SK-N-SH (cell line): ENCODE results near the gene RAB22A. TPM values are rescaled to one million over a fixed set of nuclear protein-coding genes. Genes with fewer than 3 reads are reported as not detected.

ENCODE experiments used
- CTCF ChIA-PET: fragments of 300-600, 350-600 bp; formaldehyde crosslinking; extraction: SDS; loops from one replicate; lab custom pipeline; 2021; lab: Yijun Ruan, JAX
- POLR2A ChIA-PET: fragments of 350-600 bp; sonication (Branson Sonifier 250); formaldehyde crosslinking; extraction: SDS; loops from one replicate; lab custom pipeline; 2020; ENCODE audit warnings: antibody characterized with exemption, inconsistent platforms; lab: Yijun Ruan, JAX
- DNase-seq: peaks from one replicate; pipeline ENCODE4 v3.0.0; 2012
- H2AFZ ChIP-seq: fragments of 200-600 bp; sonication (generic); 2 replicates; pipeline ENCODE4 v1.8.1; 2016; ENCODE audit warnings: antibody characterized with exemption, mild to moderate bottlenecking, low read depth
- H3F3A ChIP-seq: fragments of 200-600 bp; sonication (generic); replicated peaks from 2 replicates; pipeline ENCODE3; 2016; ENCODE audit warnings: antibody characterized with exemption, mild to moderate bottlenecking; ENCODE audit not compliant: insufficient read depth
- H3K27ac ChIP-seq, 2 experiments: fragments of 200-500 bp in 1 of 2; fragments of 200-600 bp in 1 of 2; sonication (Bioruptor generic) in 1 of 2; sonication (generic), shearing (Covaris generic) in 1 of 2; 2 replicates each; pipeline versions ENCODE4 v1.5.1 to v1.6.1; 2014 to 2016; ENCODE audit warnings: low read depth in 2 of 2, inconsistent platforms in 1 of 2, low read length in 1 of 2, mild to moderate bottlenecking in 1 of 2, mixed read lengths in 1 of 2
- H3K27me3 ChIP-seq: fragments of 200-600 bp; sonication (generic), shearing (Covaris generic); 2 replicates; pipeline ENCODE4 v1.6.1; 2016; ENCODE audit warnings: mixed run types; ENCODE audit not compliant: insufficient read depth
- H3K36me3 ChIP-seq, 2 experiments: fragments of 200-500 bp in 1 of 2; fragments of 200-600 bp in 1 of 2; sonication (Bioruptor generic) in 1 of 2; sonication (generic) in 1 of 2; replicated peaks in 1 of 2; 2 replicates each; pipeline versions ENCODE3 to v1.5.1; 2014 to 2016; ENCODE audit warnings: low read length in 1 of 2, mild to moderate bottlenecking in 1 of 2; ENCODE audit not compliant: insufficient read depth in 2 of 2, control insufficient read depth in 1 of 2
- H3K4me1 ChIP-seq, 2 experiments: fragments of 200-500 bp in 1 of 2; fragments of 200-600 bp in 1 of 2; sonication (Bioruptor generic) in 1 of 2; sonication (generic), shearing (Covaris generic) in 1 of 2; 2 replicates each; pipeline versions ENCODE4 v1.5.1 to v1.6.1; 2014 to 2016; ENCODE audit warnings: low read depth in 1 of 2, low read length in 1 of 2, mixed run types in 1 of 2; ENCODE audit not compliant: insufficient read depth in 2 of 2, control insufficient read depth in 1 of 2
- H3K4me2 ChIP-seq: fragments of 200-600 bp; sonication (generic), shearing (Covaris generic); 2 replicates; pipeline ENCODE4 v1.6.1; 2017; ENCODE audit warnings: mixed run types
- H3K4me3 ChIP-seq, 2 experiments: fragments of 200-500 bp in 1 of 2; fragments of 200-600 bp in 1 of 2; sonication (Bioruptor generic) in 1 of 2; sonication (generic), shearing (Covaris generic) in 1 of 2; 2 replicates each; pipeline versions ENCODE4 v1.5.1 to v1.8.1; 2014 to 2016; ENCODE audit warnings: low read depth in 2 of 2, inconsistent platforms in 1 of 2, low read length in 1 of 2, mild to moderate bottlenecking in 1 of 2, mixed read lengths in 1 of 2, moderate library complexity in 1 of 2
- H3K79me2 ChIP-seq: fragments of 200-600 bp; sonication (generic); 2 replicates; pipeline ENCODE4 v1.8.1; 2017; ENCODE audit warnings: mild to moderate bottlenecking; ENCODE audit not compliant: insufficient read depth
- H3K9ac ChIP-seq: fragments of 200-600 bp; sonication (generic); 2 replicates; pipeline ENCODE4 v1.6.1; 2017; ENCODE audit warnings: mixed run types
- H3K9me2 ChIP-seq: fragments of 200-600 bp; sonication (generic); 2 replicates; pipeline ENCODE4 v1.6.1; 2017; ENCODE audit warnings: mixed run types
- H3K9me3 ChIP-seq: fragments of 200-600 bp; sonication (generic); 2 replicates; pipeline ENCODE4 v1.6.1; 2017; ENCODE audit warnings: mixed run types, mild to moderate bottlenecking, moderate library complexity
- H4K20me1 ChIP-seq: fragments of 200-600 bp; sonication (generic); 2 replicates; pipeline ENCODE4 v1.6.1; 2017; ENCODE audit warnings: mild to moderate bottlenecking, mixed run types; ENCODE audit not compliant: insufficient read depth
- CHD2 ChIP-seq: fragments of 150-350 bp; IDR thresholded peaks from 2 replicates; pipeline ENCODE4 v1.6.1; 2018; ENCODE audit warnings: low read length; ENCODE audit not compliant: partially characterized antibody
- CTCF ChIP-seq: fragments of 200-600 bp; sonication (generic); IDR thresholded peaks from 2 replicates; pipeline ENCODE4 v1.6.1; 2017; ENCODE audit warnings: antibody characterized with exemption, mild to moderate bottlenecking, moderate library complexity
- EP300 ChIP-seq, 2 experiments: IDR thresholded peaks; 2 replicates each; pipeline versions ENCODE4 v1.4.0 to v1.6.1; 2012; ENCODE audit warnings: borderline replicate concordance in 1 of 2, low read depth in 1 of 2, low read length in 1 of 2
- EZH2phosphoT487 ChIP-seq: fragments of 200-600 bp; sonication (generic); IDR thresholded peaks from 2 replicates; pipeline ENCODE4 v1.6.1; 2017; ENCODE audit warnings: low read depth, mixed run types, mild to moderate bottlenecking, antibody characterized with exemption, moderate library complexity, borderline replicate concordance
- FOSL2 ChIP-seq: IDR thresholded peaks from 2 replicates; pipeline ENCODE4 v1.4.0; 2012; ENCODE audit warnings: low read depth, mild to moderate bottlenecking, moderate library complexity, borderline replicate concordance
- GABPA ChIP-seq: IDR thresholded peaks from 2 replicates; pipeline ENCODE4 v1.4.0; 2012; ENCODE audit warnings: low read depth, mild to moderate bottlenecking
- GATA2 ChIP-seq: sonication (generic); formaldehyde crosslinking; IDR thresholded peaks from 2 replicates; pipeline ENCODE4 v1.5.0; 2020; ENCODE audit warnings: mild to moderate bottlenecking, missing genetic modification reagents
- JUND ChIP-seq: IDR thresholded peaks from 2 replicates; pipeline ENCODE4 v1.4.0; 2012
- MAX ChIP-seq: IDR thresholded peaks from 2 replicates; pipeline ENCODE4 v1.4.0; 2012; ENCODE audit warnings: low read depth
- MEF2A ChIP-seq: IDR thresholded peaks from 2 replicates; pipeline ENCODE4 v1.4.0; 2012; ENCODE audit warnings: low read depth, borderline replicate concordance
- MXI1 ChIP-seq: IDR thresholded peaks from 2 replicates; pipeline ENCODE4 v1.6.1; 2012; ENCODE audit warnings: mild to moderate bottlenecking, low read depth, low read length, improper control_type of control experiment
- NFIC ChIP-seq: IDR thresholded peaks from 2 replicates; pipeline ENCODE4 v1.4.0; 2012; ENCODE audit warnings: borderline replicate concordance
- PBX3 ChIP-seq: IDR thresholded peaks from 2 replicates; pipeline ENCODE4; 2012
- RAD21 ChIP-seq: IDR thresholded peaks from 2 replicates; pipeline ENCODE4 v1.6.1; 2012; ENCODE audit warnings: mild to moderate bottlenecking, low read length
- RCOR1 ChIP-seq: fragments of 150-350 bp; IDR thresholded peaks from 2 replicates; pipeline ENCODE4 v1.6.1; 2017; ENCODE audit warnings: antibody characterized with exemption, low read length
- SIN3A ChIP-seq: IDR thresholded peaks from 2 replicates; pipeline ENCODE4 v1.6.1; 2012; ENCODE audit warnings: low read depth, mild to moderate bottlenecking, low read length, moderate library complexity, borderline replicate concordance
- TAF1 ChIP-seq: IDR thresholded peaks from 2 replicates; pipeline ENCODE4 v1.6.1; 2012; ENCODE audit warnings: low read depth, mild to moderate bottlenecking, low read length, moderate library complexity, borderline replicate concordance
- TEAD4 ChIP-seq: IDR thresholded peaks from 2 replicates; pipeline ENCODE4 v1.4.0; 2012; ENCODE audit warnings: mild to moderate bottlenecking, borderline replicate concordance; ENCODE audit not compliant: insufficient read depth
- USF1 ChIP-seq: IDR thresholded peaks from 2 replicates; pipeline ENCODE4 v1.4.0; 2012; ENCODE audit warnings: low read depth, borderline replicate concordance
- WGBS: methylation state at CpG from one replicate; pipeline ENCODE4 v1.1.6; 2017; ENCODE audit warnings: low lambda C conversion rate; 5-methylcytosine and 5-hydroxymethylcytosine counted together
- polyA plus RNA-seq, 3 experiments: library from polyadenylated mRNA; depleted of rRNA; stranded (reverse); fragments of >200 nt; gene quantifications; 2 replicates each; pipeline ENCODE4 v1.2.3, GENCODE V29; 2012

RAB22A gene
- polyA plus RNA-seq, 1 of the 3 experiments (the other 2 are of a cell fraction) = 10.7 TPM

- 88% methylated on average over 3 of the region's 3 CpGs for WGBS
- Histone ChIP-seq H3K4me2 (no peak overlapping the region), H3K27me3 (no peaks in the 10 kb centered on the region), H3K36me3 (peaks cover 11 to 32% of the 10 kb centered on the region in 2 experiments), H3K9me2 (no peaks in the 10 kb centered on the region), H3K27ac (no peak overlapping the region), H2AFZ (no peak overlapping the region), H3K4me1 (peaks cover 7 to 18% of the 10 kb centered on the region in 2 experiments; a peak in 3 of 4 replicates), H3K79me2 (peaks cover 100% of the 10 kb centered on the region), H3K9me3 (no peaks in the 10 kb centered on the region), H3K4me3 (no peak overlapping the region), H4K20me1 (peaks cover 55% of the 10 kb centered on the region), H3K9ac (no peak overlapping the region), H3F3A (peaks cover 10% of the 10 kb centered on the region)
- no peak for DNase-seq
- POLR2A ChIA-PET = no interaction called here
- TF ChIP-seq GATA2 = no peak
- no peak for TF ChIP-seq FOSL2
- no peak for TF ChIP-seq GABPA
- TF ChIP-seq SIN3A = no peak
- TF ChIP-seq CTCF = no peak
- TF ChIP-seq MEF2A = no peak
- TF ChIP-seq NFIC = no peak
- no peak for TF ChIP-seq EZH2phosphoT487
- CTCF ChIA-PET = interaction anchor here (1.2 to 1.6 kb wide), 2 partner anchors 52 to 158 kb away, joined by 3 to 4 read pairs; no protein-coding TSS in a partner anchor
These were observed 86.1 kb downstream of the RAB22A start for GRCh38 chr20:58395604-58396003.

- peaks cover 0 to 15% of the 10 kb centered on the region in 2 experiments for H3K36me3 ChIP-seq
- no peak overlapping the region for H3K9ac ChIP-seq
- no peak overlapping the region for H3K27ac ChIP-seq
- H3K4me1 ChIP-seq = peaks cover 0 to 12% of the 10 kb centered on the region in 2 experiments; a peak in 3 of 4 replicates
- peaks cover 99% of the 10 kb centered on the region for H3K79me2 ChIP-seq
- H3K4me3 ChIP-seq = no peak overlapping the region
- no peak for TF ChIP-seq PBX3
- no peak for TF ChIP-seq MAX
- no peak for TF ChIP-seq EZH2phosphoT487
- no peak for TF ChIP-seq RAD21
- TF ChIP-seq RCOR1 = no peak
- no peak for TF ChIP-seq TAF1
- no peak for TF ChIP-seq CHD2
- no peak for TF ChIP-seq NFIC
- TF ChIP-seq FOSL2 = no peak
- no peak for TF ChIP-seq JUND
- no peak for TF ChIP-seq MEF2A
- no peak for TF ChIP-seq MXI1
- TF ChIP-seq CTCF = no peak
- TF ChIP-seq EP300 (IDR thresholded peaks at IDR 0.05; ENCODE audit: borderline replicate concordance in 1 of 2, low read depth in 1 of 2, low read length in 1 of 2) = no peak
- TF ChIP-seq USF1 = no peak
- TF ChIP-seq TEAD4 = no peak
- DNase-seq = no peak
- peaks cover 72% of the 10 kb centered on the region for H4K20me1 ChIP-seq
- H3F3A ChIP-seq = peaks cover 9% of the 10 kb centered on the region
- CTCF ChIA-PET = no interaction called here
- H3K9me2 ChIP-seq = no peaks in the 10 kb centered on the region
- H3K27me3 ChIP-seq = no peaks in the 10 kb centered on the region
- no peak overlapping the region for H3K4me2 ChIP-seq
- POLR2A ChIA-PET = interaction anchor here (0.6 kb wide), 1 partner anchor 47 kb away, joined by 3 read pairs; no protein-coding TSS in a partner anchor
- H3K9me3 ChIP-seq = no peaks in the 10 kb centered on the region
- WGBS = 97% methylated on average over 6 of the region's 6 CpGs
- H2AFZ ChIP-seq = no peak overlapping the region
These were observed 87.9 kb downstream of the RAB22A start for GRCh38 chr20:58397429-58397828.
